HFFc6 (cell line): Measurements from ENCODE around the gene SMTNL2. TPM values are rescaled to one million over a fixed set of nuclear protein-coding genes. Genes with fewer than 3 reads are reported as not detected.
"Not testable (repeated sequence)": the region's sequence is repeated elsewhere in the genome, so short reads cannot be mapped to it uniquely, and the experiment has no call there.

Source experiments
- DNase-seq: peaks from one replicate; pipeline ENCODE4 v3.0.0-alpha.2; 2018
- H3K27ac Mint-ChIP-seq: 2 replicates; pipeline ENCODE4 v1.8.0; 2020; ENCODE audit warnings: mild to moderate bottlenecking, mixed read lengths
- H3K27me3 Mint-ChIP-seq: 2 replicates; pipeline ENCODE4 v1.8.0; 2021; ENCODE audit warnings: mild to moderate bottlenecking, moderate library complexity, mixed read lengths; ENCODE audit not compliant: insufficient read depth
- H3K36me3 Mint-ChIP-seq: 2 replicates; pipeline ENCODE4 v1.8.0; 2021; ENCODE audit warnings: low read depth, mixed read lengths
- H3K4me1 Mint-ChIP-seq: 2 replicates; pipeline ENCODE4 v1.8.0; 2020; ENCODE audit warnings: low read depth, mixed read lengths
- H3K4me3 Mint-ChIP-seq: 2 replicates; pipeline ENCODE4 v1.8.0; 2020; ENCODE audit warnings: mild to moderate bottlenecking, moderate library complexity, mixed read lengths
- H3K9me3 Mint-ChIP-seq: 2 replicates; pipeline ENCODE4 v1.8.0; 2020; ENCODE audit warnings: mild to moderate bottlenecking, mixed read lengths
- CTCF ChIP-seq: fragments of 200-600 bp; sonication (generic); IDR thresholded peaks from 2 replicates; pipeline ENCODE4 v1.5.0; 2021; ENCODE audit warnings: antibody characterized with exemption, mild to moderate bottlenecking
- total RNA-seq, 6 experiments: library from RNA; stranded (reverse); fragmentation: NEBNext Ultra II Directional; extraction: Animal tissue kit (Norgen Biotek cat#: 25700); gene quantifications; 2 replicates in 1 of 6; 3 replicates in 5 of 6; pipeline ENCODE4 v1.2.3, GENCODE V29; 2021

SMTNL2 gene
- total RNA-seq, 6 experiments from 2014 or later, result not detected

DNA sequence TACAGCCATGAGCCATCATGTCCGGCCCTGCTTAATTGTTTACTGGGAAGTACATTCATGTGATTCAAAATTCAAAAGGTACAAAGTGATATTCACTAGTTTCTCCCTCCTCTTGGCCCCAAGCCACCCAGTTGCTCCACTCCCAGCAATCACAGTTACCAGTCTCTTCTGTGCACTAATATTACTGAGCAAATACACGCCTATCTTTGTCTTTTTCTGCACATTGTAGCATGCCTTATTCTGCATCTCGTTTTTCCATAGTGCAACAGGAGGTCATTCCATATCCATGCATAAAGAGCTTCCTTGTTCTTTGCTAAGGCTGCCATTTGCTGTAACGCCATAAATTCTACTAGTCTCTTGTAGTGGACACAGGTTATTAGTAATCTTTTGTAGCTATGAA, 59.3 kb downstream of the SMTNL2 start:
- Mint-ChIP-seq H3K4me3 (no peak overlapping the region), H3K36me3 (no peaks in the 10 kb centered on the region), H3K9me3 (no peaks in the 10 kb centered on the region), H3K27ac (no peak overlapping the region), H3K4me1 (no peaks in the 10 kb centered on the region), H3K27me3 (peaks cover 67% of the 10 kb centered on the region)
- no peak for TF ChIP-seq CTCF
- no peak for DNase-seq

DNA sequence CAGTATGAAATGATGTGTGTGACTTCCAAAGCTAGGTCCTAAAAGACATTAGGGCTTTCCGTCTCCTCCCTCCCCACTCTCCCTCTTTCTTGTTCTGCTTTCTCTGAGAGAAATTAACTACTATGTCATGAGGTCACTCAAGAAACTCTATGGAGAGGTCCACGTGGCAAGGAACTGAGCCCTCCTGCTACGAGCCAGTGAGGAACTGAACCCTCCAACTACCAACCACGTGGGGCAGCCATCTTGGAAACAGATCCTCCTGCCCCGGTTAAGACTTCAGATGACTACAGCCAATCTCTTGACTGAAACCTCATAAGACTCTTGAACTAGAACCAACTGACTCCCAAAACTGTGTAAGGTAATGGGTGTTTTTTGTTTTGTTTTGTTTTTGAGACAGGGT, 61.3 kb downstream of the SMTNL2 start:
- H3K27me3 Mint-ChIP-seq, result peaks cover 63% of the 10 kb centered on the region
- DNase-seq, result no peak
- no peaks in the 10 kb centered on the region for H3K9me3 Mint-ChIP-seq
- no peak overlapping the region for H3K27ac Mint-ChIP-seq
- TF ChIP-seq CTCF, result no peak
- H3K36me3 Mint-ChIP-seq, result no peaks in the 10 kb centered on the region
- H3K4me3 Mint-ChIP-seq, result no peak overlapping the region
- no peaks in the 10 kb centered on the region for H3K4me1 Mint-ChIP-seq

DNA sequence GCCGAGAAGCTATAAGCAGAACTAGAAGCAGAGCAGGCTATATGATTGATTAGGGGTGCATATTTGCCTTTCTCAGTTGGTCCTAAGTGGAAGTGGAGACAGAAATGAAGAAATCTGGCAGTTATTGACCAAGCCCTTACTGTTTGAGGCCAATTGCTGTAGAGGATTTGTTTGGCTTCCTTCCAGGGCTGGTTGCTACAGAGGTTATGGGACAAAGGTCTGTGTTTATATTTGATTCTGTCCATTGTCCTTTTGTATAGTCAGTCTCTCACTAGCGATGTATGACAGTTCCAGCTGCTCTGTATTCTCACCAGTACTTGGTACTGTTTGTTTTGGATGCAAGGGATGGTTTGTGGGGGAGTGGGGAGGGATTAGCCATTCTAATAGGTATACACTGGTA, 64.4 kb downstream of the SMTNL2 start:
- Mint-ChIP-seq H3K9me3 (no peaks in the 10 kb centered on the region), H3K27me3 (peaks cover 42% of the 10 kb centered on the region), H3K4me3 (no peak overlapping the region), H3K27ac (no peak overlapping the region), H3K36me3 (no peaks in the 10 kb centered on the region), H3K4me1 (no peaks in the 10 kb centered on the region)
- no peak for TF ChIP-seq CTCF
- no peak for DNase-seq

DNA sequence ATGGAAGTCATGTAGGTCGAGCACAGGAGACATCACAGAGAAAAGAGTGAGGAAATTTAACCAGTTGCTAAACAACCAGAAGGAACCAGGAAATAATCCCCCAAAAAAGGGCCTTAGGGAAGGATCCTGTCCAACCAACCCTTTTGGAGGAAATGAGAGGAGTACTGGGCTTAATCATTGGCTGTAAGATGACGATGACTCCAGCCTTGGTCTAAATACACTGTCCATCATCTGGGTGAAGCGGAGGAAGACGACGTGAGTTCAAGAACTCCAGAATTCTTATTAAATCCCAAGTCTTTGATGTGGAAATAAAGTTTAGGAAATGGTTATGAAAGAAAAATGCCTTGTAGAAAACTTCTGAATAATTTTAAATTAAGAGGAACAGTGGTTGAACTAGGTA, 68.7 kb downstream of the SMTNL2 start:
- H3K4me3 Mint-ChIP-seq, result no peak overlapping the region
- peaks cover 6% of the 10 kb centered on the region for H3K4me1 Mint-ChIP-seq
- DNase-seq, result no peak
- H3K27ac Mint-ChIP-seq, result no peak overlapping the region
- peaks cover 6% of the 10 kb centered on the region; the same call in 1 of the 2 replicates for H3K9me3 Mint-ChIP-seq
- TF ChIP-seq CTCF, result no peak
- peaks cover 18% of the 10 kb centered on the region for H3K27me3 Mint-ChIP-seq
- H3K36me3 Mint-ChIP-seq, result no peaks in the 10 kb centered on the region

- H3K4me3 Mint-ChIP-seq, H3K9me3 Mint-ChIP-seq, H3K27ac Mint-ChIP-seq, DNase-seq, H3K36me3 Mint-ChIP-seq: not testable (repeated sequence)
- H3K4me1 Mint-ChIP-seq, result peaks cover 14% of the 10 kb centered on the region
- H3K27me3 Mint-ChIP-seq, result peaks cover 10% of the 10 kb centered on the region
Measured at GRCh38 chr17:4655933-4656332, 71.6 kb downstream of the SMTNL2 start.

GRCh38 chr17:4657678-4658077, 73.3 kb downstream of the SMTNL2 start:
- Mint-ChIP-seq H3K4me3 (no peak overlapping the region), H3K9me3 (peaks cover 6% of the 10 kb centered on the region; the same call in 1 of the 2 replicates), H3K27ac (no peak overlapping the region), H3K4me1 (peaks cover 14% of the 10 kb centered on the region), H3K36me3 (no peaks in the 10 kb centered on the region), H3K27me3 (peaks cover 12% of the 10 kb centered on the region)
- TF ChIP-seq CTCF, result no peak
- no peak for DNase-seq

Other genes starting within 250 kb of the SMTNL2 start
- 10 to 100 TPM; 56.3 to 73.1 (median 62.6) TPM for gene UBE2G1, start 217.9 kb upstream of the SMTNL2 start, total RNA-seq
- not detected for gene SPNS3, start 150.6 kb upstream of the SMTNL2 start, total RNA-seq
- gene SPNS2, start 85.6 kb upstream of the SMTNL2 start, total RNA-seq, result not detected
- gene MYBBP1A, start 29.1 kb upstream of the SMTNL2 start, total RNA-seq, result 10 to 100 TPM; 65.9 to 80.8 (median 71.8) TPM
- gene GGT6, start 24.0 kb upstream of the SMTNL2 start, total RNA-seq, result not detected
- not detected for gene ALOX15, start 57.1 kb downstream of the SMTNL2 start, total RNA-seq
- gene PELP1, start 119.6 kb downstream of the SMTNL2 start, total RNA-seq, result 10 to 100 TPM; 52.8 to 64.9 (median 60.5) TPM
- gene ARRB2, start 126.1 kb downstream of the SMTNL2 start, total RNA-seq, result 10 to 100 TPM in 2 of 6 experiments, 1 to 10 TPM in 4; 8.0 to 10.7 (median 9.1) TPM
- 10 to 100 TPM; 15.3 to 19.1 (median 17.4) TPM for gene MED11, start 146.9 kb downstream of the SMTNL2 start, total RNA-seq
- not detected for gene ZMYND15, start 155.3 kb downstream of the SMTNL2 start, total RNA-seq
- under 1 TPM; 0.31 to 0.92 (median 0.62) TPM for gene CXCL16, start 155.4 kb downstream of the SMTNL2 start, total RNA-seq
- gene TM4SF5, start 187.4 kb downstream of the SMTNL2 start, total RNA-seq, result not detected
- gene VMO1, start 201.8 kb downstream of the SMTNL2 start, total RNA-seq, result under 1 TPM in 3 of 6 experiments, not detected in 3; 0.23 to 0.34 (median 0.31) TPM
- gene GLTPD2, start 204.4 kb downstream of the SMTNL2 start, total RNA-seq, result not detected
- gene PSMB6, start 211.6 kb downstream of the SMTNL2 start, total RNA-seq, result 100 to 1,000 TPM; 216 to 280 (median 237) TPM
- gene PLD2, start 222.6 kb downstream of the SMTNL2 start, total RNA-seq, result 10 to 100 TPM; 14.9 to 21.8 (median 19.4) TPM
- gene MINK1, start 248.8 kb downstream of the SMTNL2 start, total RNA-seq, result 10 to 100 TPM; 68.5 to 82.4 (median 71.6) TPM